ENCODE results near the gene TMEM95. TPM values are rescaled to one million over a fixed set of nuclear protein-coding genes. Genes with fewer than 3 reads are reported as not detected.

Gene TMEM95
- total and polyA plus RNA-seq, 2 experiments from 2014 or later, result not detected

DNA sequence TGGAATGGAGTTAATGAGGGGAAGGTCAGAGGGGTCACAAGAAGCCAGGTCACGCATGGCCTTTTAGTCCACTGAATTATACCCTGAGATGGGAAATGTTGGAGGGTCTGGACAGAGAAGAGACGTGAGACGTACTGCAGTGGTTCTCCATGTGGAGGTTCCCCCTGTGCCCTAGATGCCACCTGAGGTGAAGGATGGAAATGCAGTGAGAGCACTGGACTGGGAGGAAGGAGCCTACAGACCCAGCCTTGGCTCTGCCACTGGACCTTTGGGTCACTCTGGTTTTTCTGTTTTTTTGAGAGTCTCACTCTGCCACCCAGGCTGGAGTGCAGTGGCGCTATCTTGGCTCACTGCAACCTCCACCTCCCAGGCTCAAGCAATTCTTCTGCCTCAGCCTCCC is 41.2 kb downstream of the TMEM95 start:
- Histone ChIP-seq H3F3A (replicated peaks; ENCODE audit: low read depth) (peaks cover 24% of the 10 kb centered on the region; the same call in 1 of the 2 replicates), H3K4me3 (no peak overlapping the region), H3K79me2 (replicated peaks; ENCODE audit: insufficient read depth) (no peaks in the 10 kb centered on the region), H3K27me3 (ENCODE audit: insufficient read depth) (no peaks in the 10 kb centered on the region), H3K9me2 (ENCODE audit: insufficient read depth) (no peaks in the 10 kb centered on the region), H3K27ac (ENCODE audit: low read depth) (no peak overlapping the region), H3K36me3 (ENCODE audit: insufficient read depth) (peaks cover under 1% of the 10 kb centered on the region; the same call in 1 of the 2 replicates), H4K20me1 (replicated peaks; ENCODE audit: insufficient read depth) (peaks cover 10% of the 10 kb centered on the region), H2AFZ (no peak overlapping the region), H3K4me2 (no peak overlapping the region), H3K4me1 (ENCODE audit: insufficient read depth) (no peaks in the 10 kb centered on the region; the same call in 1 of the 2 replicates)
- ATAC-seq (no peak), DNase-seq (ENCODE audit: low spot score) (no peak)
- TF ChIP-seq JUNB (IDR thresholded peaks at IDR 0.05; ENCODE audit: unreplicated experiment) (no peak), NANOG (IDR thresholded peaks at IDR 0.05; ENCODE audit: borderline replicate concordance) (no peak), EZH2phosphoT487 (IDR thresholded peaks at IDR 0.05; ENCODE audit: unreplicated experiment) (no peak), POLR2AphosphoS5 (IDR thresholded peaks at IDR 0.05; ENCODE audit: low read depth) (no peak), ZNF114 (CRISPR knock-in tag; IDR thresholded peaks at IDR 0.05) (no peak), ZNF331 (CRISPR knock-in tag; IDR thresholded peaks at IDR 0.05; ENCODE audit: low read depth) (no peak)
- TF ChIP-seq, protein P1, sequence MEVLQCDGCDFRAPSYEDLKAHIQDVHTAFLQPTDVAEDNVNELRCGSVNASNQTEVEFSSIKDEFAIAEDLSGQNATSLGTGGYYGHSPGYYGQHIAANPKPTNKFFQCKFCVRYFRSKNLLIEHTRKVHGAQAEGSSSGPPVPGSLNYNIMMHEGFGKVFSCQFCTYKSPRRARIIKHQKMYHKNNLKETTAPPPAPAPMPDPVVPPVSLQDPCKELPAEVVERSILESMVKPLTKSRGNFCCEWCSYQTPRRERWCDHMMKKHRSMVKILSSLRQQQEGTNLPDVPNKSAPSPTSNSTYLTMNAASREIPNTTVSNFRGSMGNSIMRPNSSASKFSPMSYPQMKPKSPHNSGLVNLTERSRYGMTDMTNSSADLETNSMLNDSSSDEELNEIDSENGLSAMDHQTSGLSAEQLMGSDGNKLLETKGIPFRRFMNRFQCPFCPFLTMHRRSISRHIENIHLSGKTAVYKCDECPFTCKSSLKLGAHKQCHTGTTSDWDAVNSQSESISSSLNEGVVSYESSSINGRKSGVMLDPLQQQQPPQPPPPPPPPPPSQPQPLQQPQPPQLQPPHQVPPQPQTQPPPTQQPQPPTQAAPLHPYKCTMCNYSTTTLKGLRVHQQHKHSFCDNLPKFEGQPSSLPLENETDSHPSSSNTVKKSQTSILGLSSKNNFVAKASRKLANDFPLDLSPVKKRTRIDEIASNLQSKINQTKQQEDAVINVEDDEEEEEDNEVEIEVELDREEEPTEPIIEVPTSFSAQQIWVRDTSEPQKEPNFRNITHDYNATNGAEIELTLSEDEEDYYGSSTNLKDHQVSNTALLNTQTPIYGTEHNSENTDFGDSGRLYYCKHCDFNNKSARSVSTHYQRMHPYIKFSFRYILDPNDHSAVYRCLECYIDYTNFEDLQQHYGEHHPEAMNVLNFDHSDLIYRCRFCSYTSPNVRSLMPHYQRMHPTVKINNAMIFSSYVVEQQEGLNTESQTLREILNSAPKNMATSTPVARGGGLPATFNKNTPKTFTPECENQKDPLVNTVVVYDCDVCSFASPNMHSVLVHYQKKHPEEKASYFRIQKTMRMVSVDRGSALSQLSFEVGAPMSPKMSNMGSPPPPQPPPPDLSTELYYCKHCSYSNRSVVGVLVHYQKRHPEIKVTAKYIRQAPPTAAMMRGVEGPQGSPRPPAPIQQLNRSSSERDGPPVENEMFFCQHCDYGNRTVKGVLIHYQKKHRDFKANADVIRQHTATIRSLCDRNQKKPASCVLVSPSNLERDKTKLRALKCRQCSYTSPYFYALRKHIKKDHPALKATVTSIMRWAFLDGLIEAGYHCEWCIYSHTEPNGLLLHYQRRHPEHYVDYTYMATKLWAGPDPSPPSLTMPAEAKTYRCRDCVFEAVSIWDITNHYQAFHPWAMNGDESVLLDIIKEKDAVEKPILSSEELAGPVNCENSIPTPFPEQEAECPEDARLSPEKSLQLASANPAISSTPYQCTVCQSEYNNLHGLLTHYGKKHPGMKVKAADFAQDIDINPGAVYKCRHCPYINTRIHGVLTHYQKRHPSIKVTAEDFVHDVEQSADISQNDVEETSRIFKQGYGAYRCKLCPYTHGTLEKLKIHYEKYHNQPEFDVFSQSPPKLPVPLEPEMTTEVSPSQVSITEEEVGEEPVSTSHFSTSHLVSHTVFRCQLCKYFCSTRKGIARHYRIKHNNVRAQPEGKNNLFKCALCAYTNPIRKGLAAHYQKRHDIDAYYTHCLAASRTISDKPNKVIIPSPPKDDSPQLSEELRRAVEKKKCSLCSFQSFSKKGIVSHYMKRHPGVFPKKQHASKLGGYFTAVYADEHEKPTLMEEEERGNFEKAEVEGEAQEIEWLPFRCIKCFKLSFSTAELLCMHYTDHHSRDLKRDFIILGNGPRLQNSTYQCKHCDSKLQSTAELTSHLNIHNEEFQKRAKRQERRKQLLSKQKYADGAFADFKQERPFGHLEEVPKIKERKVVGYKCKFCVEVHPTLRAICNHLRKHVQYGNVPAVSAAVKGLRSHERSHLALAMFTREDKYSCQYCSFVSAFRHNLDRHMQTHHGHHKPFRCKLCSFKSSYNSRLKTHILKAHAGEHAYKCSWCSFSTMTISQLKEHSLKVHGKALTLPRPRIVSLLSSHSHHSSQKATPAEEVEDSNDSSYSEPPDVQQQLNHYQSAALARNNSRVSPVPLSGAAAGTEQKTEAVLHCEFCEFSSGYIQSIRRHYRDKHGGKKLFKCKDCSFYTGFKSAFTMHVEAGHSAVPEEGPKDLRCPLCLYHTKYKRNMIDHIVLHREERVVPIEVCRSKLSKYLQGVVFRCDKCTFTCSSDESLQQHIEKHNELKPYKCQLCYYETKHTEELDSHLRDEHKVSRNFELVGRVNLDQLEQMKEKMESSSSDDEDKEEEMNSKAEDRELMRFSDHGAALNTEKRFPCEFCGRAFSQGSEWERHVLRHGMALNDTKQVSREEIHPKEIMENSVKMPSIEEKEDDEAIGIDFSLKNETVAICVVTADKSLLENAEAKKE (CRISPR knock-in tag; IDR thresholded peaks at IDR 0.05), result no peak
- H3K4me3 Mint-ChIP-seq, result no peak overlapping the region; the same call in 2 of the 3 replicates
- H3K4me1 Mint-ChIP-seq, result peaks cover 12% of the 10 kb centered on the region
- H3K27ac Mint-ChIP-seq, result no peak overlapping the region
- no peaks in the 10 kb centered on the region for H3K9me3 Mint-ChIP-seq
- H3K27me3 Mint-ChIP-seq (ENCODE audit: insufficient read depth, low read depth, poor library complexity), result peaks cover 16% of the 10 kb centered on the region
- peaks cover 15% of the 10 kb centered on the region; the same call in 2 of the 3 replicates for H3K36me3 Mint-ChIP-seq (ENCODE audit: low read depth)

DNA sequence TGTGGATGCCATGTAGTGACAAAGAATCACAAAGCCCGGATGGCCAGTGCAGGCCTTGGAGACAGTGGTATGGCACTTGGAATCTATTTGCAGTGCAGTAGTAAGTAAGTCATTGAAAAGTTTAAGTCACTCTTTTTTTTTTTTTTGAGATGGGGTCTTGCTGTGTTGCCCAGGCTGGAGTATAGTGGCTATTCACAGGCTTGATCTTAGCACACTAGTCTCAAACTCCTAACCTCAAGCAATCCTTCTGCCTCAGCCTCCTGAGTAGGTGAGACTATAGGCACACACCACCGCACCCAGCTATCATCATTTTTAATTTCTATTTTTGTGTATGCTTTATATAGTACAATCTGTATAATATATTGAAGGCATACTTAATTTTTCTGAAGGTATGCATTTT is 43.7 kb downstream of the TMEM95 start:
- peaks cover 23% of the 10 kb centered on the region for H3F3A ChIP-seq (replicated peaks; ENCODE audit: low read depth)
- peaks cover 6% of the 10 kb centered on the region for H3K27me3 Mint-ChIP-seq (ENCODE audit: insufficient read depth, low read depth, poor library complexity)
- H3K27me3 ChIP-seq (ENCODE audit: insufficient read depth), result no peaks in the 10 kb centered on the region
- H3K36me3 Mint-ChIP-seq (ENCODE audit: low read depth), result peaks cover 8% of the 10 kb centered on the region; the same call in 2 of the 3 replicates
- no peak overlapping the region for H3K27ac ChIP-seq (ENCODE audit: low read depth)
- no peak overlapping the region for H3K27ac Mint-ChIP-seq
- peaks cover 9% of the 10 kb centered on the region for H3K4me1 Mint-ChIP-seq
- no peak overlapping the region for H3K4me2 ChIP-seq
- ATAC-seq (no peak), DNase-seq (ENCODE audit: low spot score) (no peak)
- H2AFZ ChIP-seq, result no peak overlapping the region
- no peaks in the 10 kb centered on the region for H3K9me2 ChIP-seq (ENCODE audit: insufficient read depth)
- H4K20me1 ChIP-seq (replicated peaks; ENCODE audit: insufficient read depth), result peaks cover 12% of the 10 kb centered on the region; the same call in 1 of the 2 replicates
- no peak overlapping the region for H3K4me3 ChIP-seq
- TF ChIP-seq CREB1 (CRISPR knock-in tag; IDR thresholded peaks at IDR 0.05; ENCODE audit: low read depth) (no peak), STAT1 (IDR thresholded peaks at IDR 0.05; ENCODE audit: unreplicated experiment) (no peak), ZNF114 (CRISPR knock-in tag; IDR thresholded peaks at IDR 0.05) (no peak), POLR2AphosphoS5 (IDR thresholded peaks at IDR 0.05; ENCODE audit: low read depth) (no peak)
- H3K4me1 ChIP-seq (ENCODE audit: insufficient read depth), result peaks cover 6% of the 10 kb centered on the region
- H3K79me2 ChIP-seq (replicated peaks; ENCODE audit: insufficient read depth), result peaks cover 6% of the 10 kb centered on the region
- peaks cover 3% of the 10 kb centered on the region; the same call in 1 of the 2 replicates for H3K36me3 ChIP-seq (ENCODE audit: insufficient read depth)
- H3K9me3 Mint-ChIP-seq, result no peaks in the 10 kb centered on the region
- H3K4me3 Mint-ChIP-seq, result no peak overlapping the region

Measured in GM23338 (cell line).